Panc1 (cell line): ENCODE data around the gene HLCS. TPM values are rescaled to one million over a fixed set of nuclear protein-coding genes. Genes with fewer than 3 reads are reported as not detected.

Experiments used
- ATAC-seq: fragments of 200-7000 bp; cut with Tn5 transposase; 2 replicates; pipeline ENCODE4 v1.9.1; 2020; ENCODE audit warnings: mild to moderate bottlenecking, moderate library complexity
- BruUV-seq: library from RNA; stranded (reverse); fragments of 400-500 nt; replicated peaks from 2 replicates; lab custom pipeline; 2021; lab: Mats Ljungman, UMichigan
- CTCF ChIA-PET: fragments of 300-600 bp; sonication (Branson Sonifier 250); formaldehyde crosslinking; loops from one replicate; lab custom pipeline; 2022; ENCODE audit warnings: antibody characterized with exemption; lab: Charles Lee
- POLR2A ChIA-PET: fragments of 300-600 bp; sonication (Branson Sonifier 250); formaldehyde crosslinking; loops from one replicate; lab custom pipeline; 2022; ENCODE audit warnings: antibody characterized with exemption; lab: Charles Lee
- DNase-seq: peaks from one replicate; pipeline ENCODE4 v3.0.0-alpha.2; 2010; ENCODE audit warnings: low read depth, low spot score
- H3K27ac ChIP-seq: 2 replicates; pipeline ENCODE4 v1.5.1; 2011; ENCODE audit warnings: mild to moderate bottlenecking, low read length, inconsistent platforms
- H3K27me3 ChIP-seq: fragments of 200-500 bp; sonication (Bioruptor generic); 2 replicates; pipeline ENCODE4 v1.6.0; 2014; ENCODE audit warnings: low read length, inconsistent platforms; ENCODE audit not compliant: control insufficient read depth, insufficient read depth
- H3K36me3 ChIP-seq: fragments of 200-500 bp; sonication (Bioruptor generic); 2 replicates; pipeline ENCODE4 v1.5.1; 2014; ENCODE audit warnings: inconsistent platforms, mild to moderate bottlenecking, low read length, moderate library complexity; ENCODE audit not compliant: control insufficient read depth, insufficient read depth
- H3K4me1 ChIP-seq: 2 replicates; pipeline ENCODE4 v1.5.1; 2011; ENCODE audit warnings: inconsistent platforms, mild to moderate bottlenecking, low read length, moderate library complexity; ENCODE audit not compliant: control insufficient read depth, insufficient read depth
- H3K4me3 ChIP-seq, 2 experiments: 2 replicates each; pipeline ENCODE4 v1.5.1; 2011 to 2012; ENCODE audit warnings: low read depth in 2 of 2, low read length in 2 of 2, mild to moderate bottlenecking in 2 of 2, inconsistent platforms in 1 of 2, moderate library complexity in 1 of 2
- H3K9me3 ChIP-seq: fragments of 200-500 bp; sonication (Bioruptor generic); 2 replicates; pipeline ENCODE4 v1.5.1; 2014; ENCODE audit warnings: low read depth, mild to moderate bottlenecking, inconsistent platforms, low read length, moderate library complexity; ENCODE audit not compliant: control insufficient read depth, insufficient read depth
- CTCF ChIP-seq: fragments of 450-650 bp; IDR thresholded peaks from 2 replicates; pipeline ENCODE4 v1.5.1; 2017; ENCODE audit warnings: mild to moderate bottlenecking
- POLR2AphosphoS5 ChIP-seq: IDR thresholded peaks from 2 replicates; pipeline ENCODE4 v1.6.1; 2012; ENCODE audit warnings: mild to moderate bottlenecking, low read depth, low read length, moderate library complexity
- SIN3A ChIP-seq: IDR thresholded peaks from 2 replicates; pipeline ENCODE4 v1.6.1; 2012; ENCODE audit warnings: low read depth, mild to moderate bottlenecking, low read length, moderate library complexity, borderline replicate concordance; ENCODE audit not compliant: insufficient read depth
- TCF7L2 ChIP-seq: IDR thresholded peaks from 2 replicates; pipeline ENCODE4 v1.6.1; 2011; ENCODE audit warnings: mild to moderate bottlenecking, low read depth, low read length, inconsistent platforms
- in situ Hi-C: cut with HindIII; loops from 2 replicates; pipeline ENCODE4 v1.10.0; 2016; ENCODE audit warnings: low sequenced_read_pairs, low pct_unique_long_range_greater_than_20kb
- intact Hi-C: fragments of 100-400 bp; cut with micrococcal nuclease; formaldehyde crosslinking; loops from one replicate; pipeline ENCODE4 v1.10.0; 2022; ENCODE audit not compliant: unreplicated experiment
- total RNA-seq: library from RNA; stranded (reverse); gene quantifications from one replicate; pipeline ENCODE4 v1.2.1, GENCODE V29; 2021; ENCODE audit not compliant: unreplicated experiment
- TF ChIP-seq, protein P1 (sequence below), 2 experiments: IDR thresholded peaks; 2 replicates each; pipeline ENCODE4 v1.6.1; 2011 to 2012; ENCODE audit warnings: low read depth in 2 of 2, control low read depth in 1 of 2, low read length in 1 of 2, mild to moderate bottlenecking in 1 of 2, moderate library complexity in 1 of 2; ENCODE audit not compliant: insufficient read depth in 1 of 2

The HLCS gene
- total RNA-seq, 1 experiment from 2014 or later = 15.3 TPM

DNA sequence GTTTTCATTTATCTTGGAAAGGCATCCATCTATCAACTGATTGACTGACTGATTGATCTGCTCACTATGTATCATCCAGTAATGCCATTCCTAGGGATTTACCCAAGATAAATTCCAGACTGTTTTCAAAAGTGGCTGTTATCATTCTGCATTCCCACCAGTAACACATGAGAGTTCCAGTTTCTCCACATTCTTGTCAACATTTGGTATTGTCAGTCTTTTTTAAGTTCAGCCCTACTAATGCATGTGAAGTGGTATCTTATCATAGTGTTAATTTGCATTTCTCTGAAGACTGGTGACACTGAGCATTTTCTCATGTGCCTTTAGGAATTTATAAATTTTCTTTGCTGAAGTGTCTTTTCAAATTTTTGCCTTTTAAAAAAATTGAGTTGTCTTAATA lies 168.0 kb downstream of the HLCS start:
- intact Hi-C loops = no loop called here
- H3K4me1 ChIP-seq = no peaks in the 10 kb centered on the region
- CTCF ChIA-PET = no interaction called here
- in situ Hi-C loops = no loop called here
- H3K9me3 ChIP-seq = no peaks in the 10 kb centered on the region
- no peaks in the 10 kb centered on the region for H3K27me3 ChIP-seq
- no peak overlapping the region for H3K4me3 ChIP-seq
- H3K36me3 ChIP-seq = no peaks in the 10 kb centered on the region
- TF ChIP-seq SIN3A = no peak
- TF ChIP-seq POLR2AphosphoS5 = no peak
- TF ChIP-seq CTCF = no peak
- no peak for TF ChIP-seq TCF7L2
- POLR2A ChIA-PET = no interaction called here
- ATAC-seq = no peak
- no peak overlapping the region for H3K27ac ChIP-seq
- BruUV-seq = no TSS peak
- DNase-seq = no peak

- H3K27me3 ChIP-seq = no peaks in the 10 kb centered on the region
- POLR2A ChIA-PET = no interaction called here
- no peaks in the 10 kb centered on the region for H3K9me3 ChIP-seq
- in situ Hi-C loops (no loop called here), intact Hi-C loops (no loop called here)
- CTCF ChIA-PET = no interaction called here
- DNase-seq = no peak
- H3K4me3 ChIP-seq = no peak overlapping the region
- TF ChIP-seq POLR2AphosphoS5 (no peak), SIN3A (no peak), CTCF (no peak), TCF7L2 (no peak)
- TF ChIP-seq, protein P1, sequence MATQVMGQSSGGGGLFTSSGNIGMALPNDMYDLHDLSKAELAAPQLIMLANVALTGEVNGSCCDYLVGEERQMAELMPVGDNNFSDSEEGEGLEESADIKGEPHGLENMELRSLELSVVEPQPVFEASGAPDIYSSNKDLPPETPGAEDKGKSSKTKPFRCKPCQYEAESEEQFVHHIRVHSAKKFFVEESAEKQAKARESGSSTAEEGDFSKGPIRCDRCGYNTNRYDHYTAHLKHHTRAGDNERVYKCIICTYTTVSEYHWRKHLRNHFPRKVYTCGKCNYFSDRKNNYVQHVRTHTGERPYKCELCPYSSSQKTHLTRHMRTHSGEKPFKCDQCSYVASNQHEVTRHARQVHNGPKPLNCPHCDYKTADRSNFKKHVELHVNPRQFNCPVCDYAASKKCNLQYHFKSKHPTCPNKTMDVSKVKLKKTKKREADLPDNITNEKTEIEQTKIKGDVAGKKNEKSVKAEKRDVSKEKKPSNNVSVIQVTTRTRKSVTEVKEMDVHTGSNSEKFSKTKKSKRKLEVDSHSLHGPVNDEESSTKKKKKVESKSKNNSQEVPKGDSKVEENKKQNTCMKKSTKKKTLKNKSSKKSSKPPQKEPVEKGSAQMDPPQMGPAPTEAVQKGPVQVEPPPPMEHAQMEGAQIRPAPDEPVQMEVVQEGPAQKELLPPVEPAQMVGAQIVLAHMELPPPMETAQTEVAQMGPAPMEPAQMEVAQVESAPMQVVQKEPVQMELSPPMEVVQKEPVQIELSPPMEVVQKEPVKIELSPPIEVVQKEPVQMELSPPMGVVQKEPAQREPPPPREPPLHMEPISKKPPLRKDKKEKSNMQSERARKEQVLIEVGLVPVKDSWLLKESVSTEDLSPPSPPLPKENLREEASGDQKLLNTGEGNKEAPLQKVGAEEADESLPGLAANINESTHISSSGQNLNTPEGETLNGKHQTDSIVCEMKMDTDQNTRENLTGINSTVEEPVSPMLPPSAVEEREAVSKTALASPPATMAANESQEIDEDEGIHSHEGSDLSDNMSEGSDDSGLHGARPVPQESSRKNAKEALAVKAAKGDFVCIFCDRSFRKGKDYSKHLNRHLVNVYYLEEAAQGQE (IDR thresholded peaks at IDR 0.05; ENCODE audit: insufficient read depth in 1 of 2, low read depth in 2 of 2, low read length in 1 of 2) = no peak
- no peaks in the 10 kb centered on the region for H3K4me1 ChIP-seq
- ATAC-seq = no peak
- H3K36me3 ChIP-seq = no peaks in the 10 kb centered on the region
- BruUV-seq = no TSS peak
- H3K27ac ChIP-seq = no peak overlapping the region
These were observed 170.4 kb downstream of the HLCS start for GRCh38 chr21:36796070-36796469.
